IMR-90 (cell line): ENCODE data around the gene CLHC1. TPM values are rescaled to one million over a fixed set of nuclear protein-coding genes. Genes with fewer than 3 reads are reported as not detected.
"Not testable (repeated sequence)": the region's sequence is repeated elsewhere in the genome, so short reads cannot be mapped to it uniquely, and the experiment has no call there.

ENCODE experiments used
- ATAC-seq: fragments of 200-7000 bp; cut with Tn5 transposase; 2 replicates; pipeline ENCODE4 v1.9.1; 2020; ENCODE audit warnings: low read depth, mild to moderate bottlenecking, moderate library complexity
- BruUV-seq: library from RNA; stranded (reverse); fragments of 400-500 nt; replicated peaks from 2 replicates; lab custom pipeline; 2021; lab: Mats Ljungman, UMichigan
- CTCF ChIA-PET: fragments of 300-600 bp; formaldehyde crosslinking; extraction: SDS; loops from one replicate; lab custom pipeline; 2021; ENCODE audit warnings: antibody characterized with exemption; lab: Yijun Ruan, JAX
- POLR2A ChIA-PET: fragments of 300-600 bp; sonication (Branson Sonifier 250); formaldehyde crosslinking; loops from one replicate; lab custom pipeline; 2022; ENCODE audit warnings: antibody characterized with exemption; ENCODE audit not compliant: unreplicated experiment; lab: Charles Lee
- DNase-seq: peaks from one replicate; pipeline ENCODE4 v3.0.0; 2013
- H2AFZ ChIP-seq: replicated peaks from 2 replicates; pipeline ENCODE3; 2013; ENCODE audit warnings: low read length, mild to moderate bottlenecking; ENCODE audit not compliant: poor library complexity
- H2AK5ac ChIP-seq: 2 replicates; pipeline ENCODE4 v1.6.1; 2013; ENCODE audit warnings: low read depth, low read length, inconsistent platforms
- H2AK9ac ChIP-seq: replicated peaks from 2 replicates; pipeline ENCODE3; 2013; ENCODE audit warnings: mild to moderate bottlenecking, low read depth, low read length, moderate library complexity; ENCODE audit not compliant: poor library complexity
- H2BK120ac ChIP-seq: 2 replicates; pipeline ENCODE4 v1.6.1; 2013; ENCODE audit warnings: low read depth, low read length, inconsistent platforms
- H2BK15ac ChIP-seq: 3 replicates; pipeline ENCODE4 v1.6.1; 2013; ENCODE audit warnings: low read depth, low read length, inconsistent platforms
- H2BK20ac ChIP-seq: 2 replicates; pipeline ENCODE4 v1.6.1; 2013; ENCODE audit warnings: low read depth, mild to moderate bottlenecking, inconsistent platforms, low read length, moderate library complexity
- H2BK5ac ChIP-seq: 2 replicates; pipeline ENCODE4 v1.6.1; 2013; ENCODE audit warnings: mild to moderate bottlenecking, low read depth, low read length, inconsistent platforms; ENCODE audit not compliant: poor library complexity, severe bottlenecking
- H3K14ac ChIP-seq: replicated peaks from 2 replicates; pipeline ENCODE4 v1.6.1; 2013; ENCODE audit warnings: low read depth, low read length, inconsistent platforms
- H3K18ac ChIP-seq: 2 replicates; pipeline ENCODE4 v1.6.1; 2013; ENCODE audit warnings: low read depth, low read length, control low read depth
- H3K23ac ChIP-seq: 2 replicates; pipeline ENCODE4 v1.6.1; 2013; ENCODE audit warnings: low read depth, low read length, inconsistent platforms
- H3K27ac ChIP-seq: 2 replicates; pipeline ENCODE4 v1.5.1; 2013; ENCODE audit warnings: mild to moderate bottlenecking, control low read depth, low read length; ENCODE audit not compliant: insufficient read depth
- H3K27me3 ChIP-seq: 2 replicates; pipeline ENCODE4 v1.6.1; 2013; ENCODE audit warnings: low read length; ENCODE audit not compliant: control insufficient read depth, insufficient read depth
- H3K36me3 ChIP-seq: 2 replicates; pipeline ENCODE4 v1.6.1; 2013; ENCODE audit warnings: low read length, mixed read lengths; ENCODE audit not compliant: control insufficient read depth, insufficient read depth
- H3K4ac ChIP-seq: 2 replicates; pipeline ENCODE4 v1.6.1; 2013; ENCODE audit warnings: low read depth, low read length, inconsistent platforms
- H3K4me1 ChIP-seq: 2 replicates; pipeline ENCODE4 v1.6.1; 2013; ENCODE audit warnings: low read length, mixed read lengths; ENCODE audit not compliant: control insufficient read depth, insufficient read depth
- H3K4me2 ChIP-seq: 2 replicates; pipeline ENCODE4 v1.6.1; 2013; ENCODE audit warnings: low read depth, mild to moderate bottlenecking, control low read depth, low read length, moderate library complexity
- H3K4me3 ChIP-seq: 2 replicates; pipeline ENCODE4 v1.5.1; 2013; ENCODE audit warnings: low read depth, mild to moderate bottlenecking, control low read depth, low read length, moderate library complexity; ENCODE audit not compliant: insufficient read depth
- H3K56ac ChIP-seq: 2 replicates; pipeline ENCODE4 v1.6.1; 2013; ENCODE audit warnings: low read length, inconsistent platforms; ENCODE audit not compliant: insufficient read depth; ENCODE audit errors: extremely low read depth
- H3K79me1 ChIP-seq, 2 experiments: 2 replicates each; pipeline ENCODE4 v1.6.1; 2013; ENCODE audit warnings: low read length in 2 of 2, inconsistent platforms in 1 of 2, low read depth in 1 of 2
- H3K9ac ChIP-seq: 2 replicates; pipeline ENCODE4 v1.6.1; 2013; ENCODE audit warnings: low read depth, low read length, control low read depth
- H3K9me1 ChIP-seq: 2 replicates; pipeline ENCODE4 v1.6.1; 2013; ENCODE audit warnings: low read length, inconsistent platforms; ENCODE audit not compliant: insufficient read depth
- H3K9me3 ChIP-seq: 2 replicates; pipeline ENCODE4 v1.6.1; 2013; ENCODE audit warnings: low read length; ENCODE audit not compliant: control insufficient read depth, insufficient read depth
- H4K20me1 ChIP-seq: 2 replicates; pipeline ENCODE4 v1.6.1; 2013; ENCODE audit warnings: low read length, inconsistent platforms; ENCODE audit not compliant: insufficient read depth
- H4K5ac ChIP-seq: 2 replicates; pipeline ENCODE4 v1.6.1; 2013; ENCODE audit warnings: mild to moderate bottlenecking, low read depth, low read length, control low read depth
- H4K8ac ChIP-seq, 2 experiments: 2 replicates each; pipeline ENCODE4 v1.6.1; 2013; ENCODE audit warnings: low read depth in 2 of 2, low read length in 2 of 2, control low read depth in 1 of 2, inconsistent platforms in 1 of 2
- H4K91ac ChIP-seq: 2 replicates; pipeline ENCODE4 v1.6.1; 2013; ENCODE audit warnings: low read depth, low read length, inconsistent platforms; ENCODE audit not compliant: insufficient read depth
- MXI1 ChIP-seq: IDR thresholded peaks from 2 replicates; pipeline ENCODE4 v1.6.1; 2012; ENCODE audit warnings: low read depth, mild to moderate bottlenecking, low read length, moderate library complexity, borderline replicate concordance
- RAD21 ChIP-seq: IDR thresholded peaks from 2 replicates; pipeline ENCODE4 v1.6.1; 2012; ENCODE audit warnings: low read length, improper control_type of control experiment
- SMC3 ChIP-seq: fragments of 150-350 bp; IDR thresholded peaks from 2 replicates; pipeline ENCODE4 v1.6.1; 2016; ENCODE audit warnings: low read depth, mild to moderate bottlenecking, antibody characterized with exemption, low read length, moderate library complexity
- WGBS, 2 experiments: methylation state at CpG; one replicate each; pipeline versions ENCODE4 v1.1.5 to v1.1.7; 2013; ENCODE audit warnings: missing lambda C conversion rate in 2 of 2; ENCODE audit not compliant: insufficient read length in 1 of 2; ENCODE audit errors: extremely low coverage in 2 of 2; 5-methylcytosine and 5-hydroxymethylcytosine counted together
- dilution Hi-C: fragments of 300-500 bp; cut with HindIII; formaldehyde crosslinking; loops from one replicate; pipeline ENCODE4 v1.14.3; 2018; ENCODE audit warnings: low sequenced_read_pairs; ENCODE audit not compliant: unreplicated experiment
- in situ Hi-C: fragments of 300-500 bp; cut with MboI; formaldehyde crosslinking; loops from 3 replicates; pipeline ENCODE4 v1.14.3; 2019; ENCODE audit warnings: low sequenced_read_pairs, inconsistent platforms, mixed read lengths
- intact Hi-C: fragments of 100-400 bp; cut with micrococcal nuclease; formaldehyde crosslinking; loops from 2 replicates; pipeline ENCODE4 v1.10.0; 2022
- polyA plus RNA-seq, 3 experiments: library from polyadenylated mRNA; depleted of rRNA; stranded (reverse); fragments of >200 nt; gene quantifications; 2 replicates each; pipeline ENCODE4 v1.2.3, GENCODE V29; 2012; ENCODE audit warnings: low replicate concordance in 1 of 3
- total RNA-seq: library from RNA; depleted of rRNA; stranded (reverse); fragments of >200 nt; gene quantifications from 2 replicates; pipeline ENCODE4 v1.2.3, GENCODE V29; 2012
- TF ChIP-seq, protein P1 (sequence below): conservative IDR thresholded peaks from 2 replicates; pipeline ENCODE4 v1.5.1; 2012; ENCODE audit warnings: mild to moderate bottlenecking, low read depth, low read length, improper control_type of control experiment

The CLHC1 gene
- total and polyA plus RNA-seq, 2 of the 4 experiments (the other 2 are of a cell fraction): 2.3 to 5.3 TPM

DNA sequence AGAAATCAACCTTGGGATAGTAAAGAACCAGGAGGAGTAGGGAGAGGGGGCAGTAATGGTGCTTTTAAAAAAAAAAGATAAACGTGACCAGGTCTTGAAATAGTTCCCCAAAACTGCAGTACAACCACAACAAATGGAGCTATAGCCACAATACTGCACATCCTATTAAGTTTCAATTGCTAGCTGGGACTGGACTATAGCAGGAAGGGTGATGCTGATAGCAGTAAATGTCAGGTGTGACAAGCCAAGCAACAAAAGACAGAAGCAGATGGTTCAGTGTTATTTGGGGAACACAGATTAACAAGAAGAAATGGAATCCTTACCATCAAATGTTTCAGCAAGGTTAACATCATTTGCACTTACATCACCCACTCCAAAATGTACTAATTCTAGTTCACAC lies 10.5 kb upstream of the CLHC1 start:
- H2AFZ ChIP-seq: no peak overlapping the region
- no peak overlapping the region for H2BK20ac ChIP-seq
- H4K20me1 ChIP-seq: no peaks in the 10 kb centered on the region
- no peak overlapping the region for H3K18ac ChIP-seq
- H2AK5ac ChIP-seq: no peak overlapping the region
- POLR2A ChIA-PET: no interaction called here
- no peaks in the 10 kb centered on the region for H3K9me3 ChIP-seq
- H3K4me1 ChIP-seq: no peaks in the 10 kb centered on the region
- in situ Hi-C loops (no loop called here), dilution Hi-C loops (no loop called here), intact Hi-C loops (no loop called here)
- no peak overlapping the region for H2BK5ac ChIP-seq
- H2AK9ac ChIP-seq: no peak overlapping the region
- no peak overlapping the region for H4K91ac ChIP-seq
- no peaks in the 10 kb centered on the region for H3K79me1 ChIP-seq
- H3K9ac ChIP-seq: no peak overlapping the region
- H3K14ac ChIP-seq: no peak overlapping the region
- H2BK120ac ChIP-seq: no peak overlapping the region
- H3K27ac ChIP-seq: no peak overlapping the region
- WGBS, 2 experiments: no CpG with 5 or more reads among the region's 1 CpG
- H4K5ac ChIP-seq: no peak overlapping the region
- no peak overlapping the region for H4K8ac ChIP-seq
- H3K27me3 ChIP-seq: no peaks in the 10 kb centered on the region
- ATAC-seq (no peak), DNase-seq (no peak)
- H3K23ac ChIP-seq: no peak overlapping the region
- CTCF ChIA-PET: no interaction called here
- no peak overlapping the region for H3K4ac ChIP-seq
- H3K4me2 ChIP-seq: no peak overlapping the region
- TF ChIP-seq SMC3 (no peak), RAD21 (no peak), MXI1 (no peak)
- TF ChIP-seq, protein P1, sequence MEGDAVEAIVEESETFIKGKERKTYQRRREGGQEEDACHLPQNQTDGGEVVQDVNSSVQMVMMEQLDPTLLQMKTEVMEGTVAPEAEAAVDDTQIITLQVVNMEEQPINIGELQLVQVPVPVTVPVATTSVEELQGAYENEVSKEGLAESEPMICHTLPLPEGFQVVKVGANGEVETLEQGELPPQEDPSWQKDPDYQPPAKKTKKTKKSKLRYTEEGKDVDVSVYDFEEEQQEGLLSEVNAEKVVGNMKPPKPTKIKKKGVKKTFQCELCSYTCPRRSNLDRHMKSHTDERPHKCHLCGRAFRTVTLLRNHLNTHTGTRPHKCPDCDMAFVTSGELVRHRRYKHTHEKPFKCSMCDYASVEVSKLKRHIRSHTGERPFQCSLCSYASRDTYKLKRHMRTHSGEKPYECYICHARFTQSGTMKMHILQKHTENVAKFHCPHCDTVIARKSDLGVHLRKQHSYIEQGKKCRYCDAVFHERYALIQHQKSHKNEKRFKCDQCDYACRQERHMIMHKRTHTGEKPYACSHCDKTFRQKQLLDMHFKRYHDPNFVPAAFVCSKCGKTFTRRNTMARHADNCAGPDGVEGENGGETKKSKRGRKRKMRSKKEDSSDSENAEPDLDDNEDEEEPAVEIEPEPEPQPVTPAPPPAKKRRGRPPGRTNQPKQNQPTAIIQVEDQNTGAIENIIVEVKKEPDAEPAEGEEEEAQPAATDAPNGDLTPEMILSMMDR: no peak
- H3K56ac ChIP-seq: no peak overlapping the region
- no peaks in the 10 kb centered on the region for H3K9me1 ChIP-seq
- H3K4me3 ChIP-seq: no peak overlapping the region
- peaks cover 16% of the 10 kb centered on the region for H3K36me3 ChIP-seq
- BruUV-seq: no TSS peak
- no peak overlapping the region for H2BK15ac ChIP-seq

DNA sequence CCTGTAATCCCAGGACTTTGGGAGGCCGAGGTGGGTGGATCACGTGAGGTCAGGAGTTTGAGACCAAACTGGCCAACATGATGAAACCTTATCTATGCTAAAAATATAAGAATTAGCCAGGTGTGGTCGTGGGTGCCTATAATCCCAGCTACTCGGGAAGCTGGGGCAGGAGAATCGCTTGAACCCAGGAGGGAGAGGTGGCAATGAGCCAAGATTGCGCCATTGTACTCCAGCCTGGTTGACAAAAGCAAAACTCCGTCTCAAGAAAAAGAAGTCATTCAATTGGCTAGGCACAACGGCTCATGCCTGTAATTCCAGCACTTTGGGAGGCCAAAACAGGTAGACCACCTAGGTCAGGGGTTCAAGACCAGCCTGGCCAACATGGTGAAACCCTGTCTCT lies 9.5 kb upstream of the CLHC1 start:
- H2BK15ac ChIP-seq, H3K9ac ChIP-seq, H2AK9ac ChIP-seq, H3K56ac ChIP-seq, H3K9me3 ChIP-seq, ATAC-seq, H3K4me3 ChIP-seq, BruUV-seq, H3K9me1 ChIP-seq, CTCF ChIA-PET, H4K20me1 ChIP-seq, dilution Hi-C loops, H2BK5ac ChIP-seq, POLR2A ChIA-PET, H3K14ac ChIP-seq, H2BK20ac ChIP-seq, H3K4me1 ChIP-seq, H3K79me1 ChIP-seq, DNase-seq, H3K18ac ChIP-seq, intact Hi-C loops, H2AK5ac ChIP-seq, H2BK120ac ChIP-seq, H3K4me2 ChIP-seq, in situ Hi-C loops, H3K27ac ChIP-seq, H4K91ac ChIP-seq, H3K4ac ChIP-seq, H3K27me3 ChIP-seq, H2AFZ ChIP-seq, H3K23ac ChIP-seq, H4K8ac ChIP-seq, H4K5ac ChIP-seq: not testable (repeated sequence)
- peaks cover 16% of the 10 kb centered on the region for H3K36me3 ChIP-seq
- 90% methylated on average over 5 of the region's 8 CpGs; no CpG with 5 or more reads in 1 of the 2 experiments for WGBS, 2 experiments
